ENCODE results near the gene CCDC158.

The CCDC158 gene

DNA sequence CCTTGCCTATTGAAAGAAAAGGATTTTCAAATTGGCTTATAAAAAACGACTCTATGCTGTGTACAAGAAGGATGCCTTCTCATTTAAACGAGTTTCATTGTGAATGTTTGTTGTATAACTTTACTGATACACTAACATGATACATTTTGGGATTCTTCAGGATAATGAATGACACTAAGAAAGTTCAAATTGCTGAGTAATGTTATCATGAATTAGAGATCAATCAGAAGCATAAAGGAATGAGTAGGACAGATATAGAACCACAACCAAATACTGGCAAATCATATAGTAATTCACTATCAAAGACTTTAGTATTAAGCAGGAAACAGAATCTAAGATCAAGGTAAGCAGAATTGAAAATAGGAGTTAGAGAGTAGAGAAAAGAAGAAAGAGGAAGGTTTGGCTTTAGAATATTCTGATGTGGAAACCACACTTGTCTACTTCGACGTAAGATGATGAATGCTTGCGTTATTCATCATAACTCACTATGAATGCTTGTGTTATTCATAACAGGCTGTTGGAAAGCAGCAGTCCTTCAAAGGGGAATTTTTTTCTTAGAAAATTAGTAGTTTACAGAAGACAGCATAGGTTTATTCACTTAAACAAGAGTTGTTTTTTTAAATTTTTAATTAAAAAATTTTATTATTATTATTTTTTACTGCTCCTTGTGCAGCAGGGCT lies 13.4 kb downstream of the CCDC158 start:
- DNase-seq: no peak
- H3K9me3 ChIP-seq: no peaks in the 10 kb centered on the region
- no peak overlapping the region for H3K27ac ChIP-seq
- no peak overlapping the region for H3K4me3 ChIP-seq
- H3K36me3 ChIP-seq: no peaks in the 10 kb centered on the region
- intact Hi-C loops (cut with DNase I; ENCODE audit: low total_unique reads): no loop called here
- TF ChIP-seq, protein P1, sequence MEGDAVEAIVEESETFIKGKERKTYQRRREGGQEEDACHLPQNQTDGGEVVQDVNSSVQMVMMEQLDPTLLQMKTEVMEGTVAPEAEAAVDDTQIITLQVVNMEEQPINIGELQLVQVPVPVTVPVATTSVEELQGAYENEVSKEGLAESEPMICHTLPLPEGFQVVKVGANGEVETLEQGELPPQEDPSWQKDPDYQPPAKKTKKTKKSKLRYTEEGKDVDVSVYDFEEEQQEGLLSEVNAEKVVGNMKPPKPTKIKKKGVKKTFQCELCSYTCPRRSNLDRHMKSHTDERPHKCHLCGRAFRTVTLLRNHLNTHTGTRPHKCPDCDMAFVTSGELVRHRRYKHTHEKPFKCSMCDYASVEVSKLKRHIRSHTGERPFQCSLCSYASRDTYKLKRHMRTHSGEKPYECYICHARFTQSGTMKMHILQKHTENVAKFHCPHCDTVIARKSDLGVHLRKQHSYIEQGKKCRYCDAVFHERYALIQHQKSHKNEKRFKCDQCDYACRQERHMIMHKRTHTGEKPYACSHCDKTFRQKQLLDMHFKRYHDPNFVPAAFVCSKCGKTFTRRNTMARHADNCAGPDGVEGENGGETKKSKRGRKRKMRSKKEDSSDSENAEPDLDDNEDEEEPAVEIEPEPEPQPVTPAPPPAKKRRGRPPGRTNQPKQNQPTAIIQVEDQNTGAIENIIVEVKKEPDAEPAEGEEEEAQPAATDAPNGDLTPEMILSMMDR (IDR thresholded peaks at IDR 0.05): no peak
- H3K27me3 ChIP-seq: no peaks in the 10 kb centered on the region
- H3K4me1 ChIP-seq: no peaks in the 10 kb centered on the region

DNA sequence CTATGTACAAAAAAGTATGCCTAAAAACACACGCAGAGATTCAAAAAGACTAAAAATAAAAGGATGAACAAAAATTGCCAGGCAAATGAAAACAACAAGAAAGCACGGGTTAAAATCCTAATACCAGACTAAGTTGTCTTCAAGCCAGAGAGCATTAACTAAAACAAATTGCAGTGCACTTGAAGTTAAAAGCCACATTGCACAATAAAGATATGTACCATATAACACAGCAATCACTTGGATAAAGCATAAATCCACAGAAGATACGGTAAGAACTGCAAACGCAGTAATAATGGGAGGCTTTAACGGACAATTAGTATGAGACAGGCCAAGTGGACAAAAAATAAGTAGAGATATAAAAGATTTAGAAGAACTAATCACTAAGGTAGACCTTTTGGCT lies 14.9 kb downstream of the CCDC158 start:
- Histone ChIP-seq H3K4me1 (no peaks in the 10 kb centered on the region), H3K27me3 (no peaks in the 10 kb centered on the region), H3K27ac (no peak overlapping the region), H3K9me3 (no peaks in the 10 kb centered on the region), H3K36me3 (no peaks in the 10 kb centered on the region), H3K4me3 (no peak overlapping the region)
- intact Hi-C loops (cut with DNase I; ENCODE audit: low total_unique reads): no loop called here
- TF ChIP-seq, protein P1 (IDR thresholded peaks at IDR 0.05): no peak
- no peak for DNase-seq

GRCh38 chr4:76401654-76402053 lies 19.3 kb downstream of the CCDC158 start:
- Histone ChIP-seq H3K27ac (no peak overlapping the region), H3K4me3 (no peak overlapping the region), H3K36me3 (no peaks in the 10 kb centered on the region), H3K9me3 (no peaks in the 10 kb centered on the region), H3K27me3 (no peaks in the 10 kb centered on the region), H3K4me1 (no peaks in the 10 kb centered on the region)
- TF ChIP-seq, protein P1 (IDR thresholded peaks at IDR 0.05): no peak
- intact Hi-C loops (cut with DNase I; ENCODE audit: low total_unique reads): no loop called here
- DNase-seq: no peak

DNA sequence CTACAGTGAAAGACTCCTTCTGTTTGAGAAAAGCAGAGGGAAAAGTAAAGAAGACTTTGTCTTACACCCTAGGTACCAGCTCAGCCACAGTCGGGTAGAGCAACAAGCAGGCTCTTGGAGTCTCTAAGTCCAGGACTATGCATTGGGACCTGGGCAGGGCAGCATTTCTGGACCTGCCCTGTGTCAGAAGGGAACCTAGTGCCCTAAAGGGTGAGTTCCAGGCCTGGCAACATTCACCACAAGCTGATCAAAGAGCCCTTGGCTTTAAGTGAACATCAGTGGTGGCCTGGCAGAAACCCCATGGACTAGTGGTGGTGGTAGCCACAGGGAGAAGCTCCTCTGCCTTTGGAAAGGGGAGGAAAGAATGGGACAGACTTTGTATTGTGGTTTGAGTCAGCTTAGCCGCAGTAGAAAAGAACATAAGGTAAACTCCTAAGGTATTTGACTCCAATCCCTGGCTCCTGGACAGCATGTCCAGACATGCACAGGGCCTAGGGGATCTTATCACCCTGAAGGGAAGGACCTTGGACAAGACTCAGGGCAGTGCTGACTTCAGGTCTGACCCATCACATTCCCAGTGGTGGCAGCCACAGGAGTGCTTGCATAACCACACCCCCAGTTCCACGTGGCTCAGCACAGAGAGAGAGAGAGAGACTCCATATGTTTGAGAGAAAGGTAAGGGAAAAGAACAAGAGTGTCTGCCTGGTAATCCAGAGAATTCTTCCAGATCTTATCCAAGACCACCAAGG lies 32.6 kb downstream of the CCDC158 start:
- no peaks in the 10 kb centered on the region for H3K36me3 ChIP-seq
- no peak for DNase-seq

GRCh38 chr4:76386566-76387305 lies 34.2 kb downstream of the CCDC158 start:
- H3K4me3 ChIP-seq: no peak overlapping the region
- no peak overlapping the region for H3K27ac ChIP-seq
- intact Hi-C loops (cut with DNase I; ENCODE audit: low total_unique reads): no loop called here
- H3K36me3 ChIP-seq: no peaks in the 10 kb centered on the region
- TF ChIP-seq, protein P1 (IDR thresholded peaks at IDR 0.05): no peak
- H3K9me3 ChIP-seq: peaks cover 0 to 3% (median 0%) of the 10 kb centered on the region in 3 donors
- DNase-seq: no peak
- H3K4me1 ChIP-seq: no peaks in the 10 kb centered on the region
- no peaks in the 10 kb centered on the region for H3K27me3 ChIP-seq

More for the DNA sequence above, 32.6 kb downstream of the CCDC158 start:
- TF ChIP-seq, protein P1 (IDR thresholded peaks at IDR 0.05): no peak
- intact Hi-C loops (cut with DNase I; ENCODE audit: low total_unique reads): no loop called here
- Histone ChIP-seq H3K27ac (no peak overlapping the region), H3K9me3 (peaks cover 0 to 8% (median 3%) of the 10 kb centered on the region in 3 donors), H3K27me3 (no peaks in the 10 kb centered on the region), H3K4me1 (no peaks in the 10 kb centered on the region), H3K4me3 (no peak overlapping the region)
